Ectodermal cell (in vitro differentiated cells): Measurements from ENCODE around the gene TMEM72.

ENCODE experiments used
- H3K27ac ChIP-seq: 2 replicates; pipeline ENCODE4 v1.7.0; 2013; ENCODE audit warnings: mild to moderate bottlenecking, low read depth, low read length; ENCODE audit not compliant: insufficient read depth, poor library complexity, severe bottlenecking
- H3K27me3 ChIP-seq: 2 replicates; pipeline ENCODE4 v1.7.0; 2013; ENCODE audit warnings: mild to moderate bottlenecking, low read length; ENCODE audit not compliant: insufficient read depth, control insufficient read depth, poor library complexity, severe bottlenecking
- H3K36me3 ChIP-seq: one replicate; pipeline ENCODE4 v1.7.0; 2013; ENCODE audit warnings: low read length; ENCODE audit not compliant: control insufficient read depth, insufficient read depth
- H3K4me1 ChIP-seq: one replicate; pipeline ENCODE4 v1.7.0; 2013; ENCODE audit warnings: low read length; ENCODE audit not compliant: control insufficient read depth, insufficient read depth
- H3K4me3 ChIP-seq: 2 replicates; pipeline ENCODE4 v1.7.0; 2013; ENCODE audit warnings: low read depth, low read length, control low read depth; ENCODE audit not compliant: insufficient read depth
- H3K9me3 ChIP-seq: 2 replicates; pipeline ENCODE4 v1.7.0; 2013; ENCODE audit warnings: mild to moderate bottlenecking, low read length, moderate library complexity; ENCODE audit not compliant: control insufficient read depth
- WGBS, 2 experiments: methylation state at CpG; one replicate each; pipeline ENCODE4 v1.1.7; 2013; ENCODE audit warnings: missing lambda C conversion rate in 2 of 2; 5-methylcytosine and 5-hydroxymethylcytosine counted together

The TMEM72 gene

DNA sequence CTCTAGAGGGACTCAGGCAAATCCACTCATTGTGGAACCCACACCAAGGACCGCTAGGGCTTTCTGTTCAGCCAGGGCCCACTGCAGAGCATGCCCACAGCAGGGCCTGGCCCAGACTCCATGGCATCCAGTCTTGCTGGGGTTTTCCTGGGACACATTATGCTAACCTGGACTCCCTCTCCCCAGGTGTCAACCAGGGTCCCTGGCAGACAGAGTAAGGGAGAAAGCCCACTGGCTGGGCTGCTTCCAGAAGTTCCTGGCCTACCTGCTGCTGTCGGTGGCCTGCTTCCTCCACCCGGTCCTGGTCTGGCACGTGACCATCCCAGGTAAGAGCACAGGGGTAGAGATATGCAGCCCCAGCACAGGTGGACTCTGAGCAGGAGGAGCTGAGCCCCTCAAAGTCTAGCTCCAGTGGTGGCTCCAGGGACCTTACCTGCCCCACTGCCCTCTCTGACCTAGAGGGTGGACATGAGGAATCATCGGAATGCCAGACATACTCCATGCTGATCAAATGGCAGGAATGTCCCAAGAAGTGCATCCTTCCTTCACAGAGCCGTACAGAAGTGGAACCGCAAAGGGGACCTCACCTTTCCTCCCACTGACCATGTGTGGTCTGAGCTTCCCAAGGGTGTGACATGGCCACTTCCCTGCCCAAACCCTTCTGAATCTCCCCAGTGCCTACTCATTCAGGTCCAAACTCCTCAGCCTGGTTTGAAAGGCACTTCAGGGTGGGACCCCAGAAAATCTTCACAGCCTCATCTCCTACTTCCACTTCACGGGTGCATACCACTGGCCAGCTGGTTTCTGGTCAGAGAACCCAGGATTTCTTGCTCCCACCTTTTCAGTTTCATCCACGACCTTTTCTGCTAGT is 22.5 kb downstream of the TMEM72 start:
- Histone ChIP-seq H3K4me1 (no peaks in the 10 kb centered on the region), H3K4me3 (no peak overlapping the region)

DNA sequence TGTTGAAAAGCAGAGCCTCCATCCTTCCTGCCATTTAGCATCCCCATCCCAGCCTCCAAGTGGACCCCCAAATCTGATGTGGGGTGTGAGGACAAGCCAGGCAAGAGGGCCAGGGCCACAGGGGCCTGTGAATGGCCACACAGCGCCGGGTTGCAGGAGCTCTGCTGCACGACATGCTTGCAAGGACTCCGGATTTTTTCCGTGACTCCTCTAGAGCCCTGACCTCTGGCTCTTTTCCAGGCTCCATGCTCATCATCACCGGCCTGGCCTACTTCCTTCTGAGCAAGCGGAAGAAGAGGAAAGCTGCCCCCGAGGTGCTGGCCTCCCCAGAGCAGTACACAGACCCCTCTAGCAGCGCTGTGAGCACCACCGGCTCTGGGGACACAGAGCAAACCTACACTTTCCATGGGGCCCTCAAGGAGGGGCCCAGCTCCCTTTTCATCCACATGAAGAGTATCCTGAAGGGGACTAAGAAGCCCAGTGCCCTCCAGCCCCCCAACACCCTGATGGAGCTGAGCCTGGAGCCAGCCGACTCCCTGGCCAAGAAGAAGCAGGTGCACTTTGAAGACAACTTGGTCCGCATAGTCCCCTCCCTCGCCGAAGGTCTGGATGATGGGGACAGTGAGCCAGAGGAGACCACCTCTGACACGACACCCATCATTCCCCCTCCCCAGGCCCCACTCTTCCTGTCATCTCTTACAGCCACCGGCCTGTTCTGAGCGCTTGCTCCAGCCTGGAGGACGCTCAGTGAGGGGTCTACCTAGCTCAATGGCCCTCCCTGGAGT is 23.5 kb downstream of the TMEM72 start:
- H3K4me3 ChIP-seq = no peak overlapping the region
- no peak overlapping the region for H3K27ac ChIP-seq
- no peaks in the 10 kb centered on the region for H3K27me3 ChIP-seq
- H3K9me3 ChIP-seq = no peaks in the 10 kb centered on the region
- no peaks in the 10 kb centered on the region for H3K4me1 ChIP-seq
- 91% methylated on average over 18 of the region's 18 CpGs for WGBS, 2 experiments
- no peaks in the 10 kb centered on the region for H3K36me3 ChIP-seq

More for the DNA sequence above, 22.5 kb downstream of the TMEM72 start:
- 83 to 86% methylated on average over 9 of the region's 9 CpGs for WGBS, 2 experiments
- Histone ChIP-seq H3K27ac (no peak overlapping the region), H3K9me3 (no peaks in the 10 kb centered on the region), H3K27me3 (no peaks in the 10 kb centered on the region), H3K36me3 (no peaks in the 10 kb centered on the region)

- H3K4me3 ChIP-seq = no peak overlapping the region
- H3K9me3 ChIP-seq = no peaks in the 10 kb centered on the region
- no peak overlapping the region for H3K27ac ChIP-seq
- no peaks in the 10 kb centered on the region for H3K27me3 ChIP-seq
- WGBS, 2 experiments = 82 to 83% methylated on average over 9 of the region's 9 CpGs
- no peaks in the 10 kb centered on the region for H3K4me1 ChIP-seq
- H3K36me3 ChIP-seq = no peaks in the 10 kb centered on the region
Observed at GRCh38 chr10:44935201-44935965, 24.2 kb downstream of the TMEM72 start.

DNA sequence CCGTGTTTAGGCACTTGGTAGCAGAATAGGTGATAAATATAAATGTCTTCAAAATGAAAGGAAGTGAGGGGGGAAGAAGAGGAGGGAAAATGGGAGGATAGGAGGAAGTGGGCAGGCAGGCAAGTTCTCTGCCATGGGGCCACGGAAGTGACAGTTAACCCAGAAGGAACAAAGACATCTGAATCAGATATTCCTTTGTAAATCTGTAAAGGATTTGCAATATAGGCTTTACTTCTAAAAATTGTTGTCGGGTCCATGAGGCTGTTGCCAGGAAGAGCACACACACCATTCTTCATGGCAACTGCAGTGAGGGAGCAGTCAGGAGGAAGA is 24.8 kb downstream of the TMEM72 start:
- H3K4me3 ChIP-seq = no peak overlapping the region
- H3K9me3 ChIP-seq = no peaks in the 10 kb centered on the region
- 73 to 78% methylated on average over 3 of the region's 3 CpGs for whole genome bisulfite sequencing, 2 experiments
- H3K27me3 ChIP-seq = no peaks in the 10 kb centered on the region
- H3K27ac ChIP-seq = no peak overlapping the region
- H3K4me1 ChIP-seq = no peaks in the 10 kb centered on the region
- no peaks in the 10 kb centered on the region for H3K36me3 ChIP-seq

- WGBS, 2 experiments = 91 to 94% methylated on average over 7 of the region's 7 CpGs
- no peaks in the 10 kb centered on the region for H3K4me1 ChIP-seq
- H3K36me3 ChIP-seq = no peaks in the 10 kb centered on the region
- H3K27ac ChIP-seq = no peak overlapping the region
- no peaks in the 10 kb centered on the region for H3K9me3 ChIP-seq
- no peak overlapping the region for H3K4me3 ChIP-seq
- no peaks in the 10 kb centered on the region for H3K27me3 ChIP-seq
Observed at GRCh38 chr10:44936314-44936975, 25.3 kb downstream of the TMEM72 start.

DNA sequence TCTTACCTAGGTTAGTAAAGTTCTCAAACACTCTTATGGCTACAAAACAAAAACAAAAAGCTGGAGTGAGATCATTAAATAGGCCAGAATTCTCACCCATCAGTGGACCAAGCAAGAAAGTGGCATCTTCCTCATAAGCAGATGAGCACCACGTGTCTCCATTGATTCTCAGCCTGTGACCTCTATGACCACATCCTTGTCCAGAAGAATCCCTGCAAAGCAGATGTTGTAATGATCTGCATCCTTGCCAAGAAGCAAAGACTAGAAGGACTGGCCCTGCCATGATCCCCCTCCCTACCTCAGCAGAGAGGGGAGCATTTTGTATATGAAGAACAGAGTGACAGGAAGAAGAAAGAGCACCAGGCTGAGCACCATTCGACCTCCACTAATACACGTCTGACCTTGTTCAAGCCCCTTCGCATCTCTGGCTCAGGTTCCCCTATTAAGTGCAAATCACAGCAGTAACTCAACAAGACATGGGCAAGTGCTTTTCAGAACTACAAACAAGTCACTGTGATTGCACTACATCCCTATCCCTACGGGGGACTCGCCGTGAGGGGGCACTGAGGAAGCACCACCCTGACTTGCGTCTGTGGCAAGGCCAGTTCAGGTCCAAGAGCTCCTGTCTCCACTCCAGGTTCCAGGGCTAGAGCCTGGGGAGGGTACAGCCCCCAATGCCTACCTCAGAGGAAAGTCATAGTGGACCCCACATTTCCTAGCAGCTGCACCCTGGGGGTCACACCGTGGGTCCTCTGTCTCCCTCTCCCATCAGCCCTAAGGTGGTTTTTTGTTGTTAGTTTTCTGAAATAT is 26.3 kb downstream of the TMEM72 start:
- Histone ChIP-seq H3K27ac (no peak overlapping the region), H3K4me1 (no peaks in the 10 kb centered on the region), H3K27me3 (no peaks in the 10 kb centered on the region), H3K36me3 (no peaks in the 10 kb centered on the region), H3K9me3 (no peaks in the 10 kb centered on the region), H3K4me3 (no peak overlapping the region)
- 90 to 96% methylated on average over 9 of the region's 9 CpGs for WGBS, 2 experiments

DNA sequence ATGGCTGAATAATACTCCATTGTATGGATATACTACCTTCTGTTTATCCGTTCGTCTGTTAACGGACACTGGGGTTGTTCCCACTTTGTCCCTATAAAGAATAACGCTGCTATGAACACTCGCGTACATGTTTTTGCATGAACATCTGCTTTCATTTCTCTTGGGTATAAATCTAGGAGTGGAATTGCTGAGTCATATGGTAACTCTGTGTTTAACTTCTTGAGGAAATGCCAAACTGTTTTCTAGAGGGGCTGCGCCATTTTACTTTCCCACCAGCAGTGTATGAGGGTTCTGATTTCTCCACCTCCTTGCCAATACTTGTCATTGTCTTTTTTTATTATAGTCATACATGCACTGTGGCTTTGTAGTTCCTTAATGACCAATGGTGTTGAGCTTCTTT is 27.8 kb downstream of the TMEM72 start:
- Histone ChIP-seq H3K36me3 (no peaks in the 10 kb centered on the region), H3K4me3 (no peak overlapping the region), H3K4me1 (no peaks in the 10 kb centered on the region), H3K9me3 (no peaks in the 10 kb centered on the region), H3K27me3 (no peaks in the 10 kb centered on the region), H3K27ac (no peak overlapping the region)
- WGBS, 2 experiments = 93 to 95% methylated on average over 7 of the region's 7 CpGs

DNA sequence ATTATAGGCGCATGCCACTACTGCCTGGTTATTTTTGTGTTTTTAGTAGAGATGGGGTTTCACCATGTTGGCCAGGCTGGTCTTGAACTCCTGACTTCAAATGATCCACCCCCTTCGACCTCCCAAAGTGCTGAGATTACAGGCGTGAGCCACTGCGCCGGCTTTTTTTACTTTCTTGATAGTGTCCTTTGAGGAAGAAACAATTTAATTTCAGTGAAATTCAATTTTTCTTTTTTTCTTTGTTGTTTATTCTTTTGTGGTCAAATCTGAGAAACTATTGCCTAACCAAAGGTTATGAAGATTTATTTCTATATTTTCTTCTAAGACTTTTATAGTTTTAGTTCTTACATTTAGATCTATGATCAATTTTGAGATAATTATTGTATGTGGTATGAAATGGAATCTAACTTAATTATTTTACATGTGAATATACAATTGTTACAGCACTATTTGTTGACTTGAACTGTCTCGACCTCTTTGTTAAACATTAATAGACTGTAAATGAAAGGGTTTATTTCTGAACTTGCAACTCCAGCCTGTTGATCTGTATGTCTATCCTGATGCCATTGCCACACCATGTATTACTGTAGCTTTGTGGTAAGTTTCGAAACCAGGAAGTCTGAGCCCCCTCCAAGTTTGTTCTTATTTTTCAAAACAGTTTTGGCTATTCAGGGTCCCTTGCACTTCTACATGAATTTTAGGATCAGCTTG is 28.7 kb downstream of the TMEM72 start:
- WGBS, 2 experiments = 87 to 94% methylated on average over 7 of the region's 7 CpGs
- Histone ChIP-seq H3K27me3 (no peaks in the 10 kb centered on the region), H3K27ac (no peak overlapping the region)

GRCh38 chr10:44944354-44944753 is 33.2 kb downstream of the TMEM72 start:
- Histone ChIP-seq H3K27ac (no peak overlapping the region), H3K36me3 (no peaks in the 10 kb centered on the region), H3K27me3 (no peaks in the 10 kb centered on the region), H3K4me3 (no peak overlapping the region), H3K9me3 (no peaks in the 10 kb centered on the region), H3K4me1 (peaks cover 6% of the 10 kb centered on the region)
- 38% methylated on average over 1 of the region's 1 CpG; no CpG with 5 or more reads in 1 of the 2 experiments for WGBS, 2 experiments

More for the DNA sequence above, 28.7 kb downstream of the TMEM72 start:
- H3K4me3 ChIP-seq = no peak overlapping the region
- no peaks in the 10 kb centered on the region for H3K36me3 ChIP-seq
- H3K9me3 ChIP-seq = no peaks in the 10 kb centered on the region
- no peaks in the 10 kb centered on the region for H3K4me1 ChIP-seq
